Measurements from ENCODE around the gene CYP27C1. TPM values are rescaled to one million over a fixed set of nuclear protein-coding genes. Genes with fewer than 3 reads are reported as not detected.

CYP27C1 gene
- total and polyA plus RNA-seq, 12 donors, result 0.07 to 0.20 (median 0.13) TPM; not detected in 6

DNA sequence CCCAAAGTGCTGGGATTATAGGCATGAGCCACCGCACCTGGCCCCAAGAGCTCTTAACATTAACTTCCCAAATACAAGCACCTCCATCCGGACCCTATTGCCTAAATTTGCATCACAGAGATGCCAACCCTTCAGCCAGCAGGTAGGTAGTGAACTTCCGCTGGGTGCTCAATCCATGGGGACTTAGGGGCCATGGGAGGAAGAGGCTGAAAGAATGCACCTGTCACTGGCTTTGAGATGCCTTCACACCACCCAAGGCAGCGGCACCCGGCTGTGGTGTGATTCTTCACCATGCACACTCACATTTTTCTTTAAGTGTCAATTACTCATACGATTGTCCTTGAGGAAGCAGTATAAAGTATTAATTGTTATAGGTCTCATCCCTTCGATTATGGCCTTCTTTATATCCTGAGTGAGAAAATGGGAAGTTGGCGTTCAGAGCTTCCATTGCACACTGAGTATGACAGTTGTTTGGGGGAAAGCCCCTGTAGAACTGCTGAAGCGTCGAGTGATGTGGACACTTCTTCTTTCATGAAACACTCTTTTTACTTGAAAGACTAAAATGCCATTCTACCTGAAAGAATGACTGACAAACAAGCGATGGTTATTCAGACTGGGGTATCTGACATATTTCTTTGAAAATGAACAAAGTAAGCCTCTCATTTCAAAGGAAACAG lies 61.3 kb downstream of the CYP27C1 start:
- Histone ChIP-seq H3K9me3 (peaks cover 0 to 4% (median 0%) of the 10 kb centered on the region in 11 donors), H3K36me3 (no peaks in the 10 kb centered on the region), H3K27me3 (peaks cover 0 to 10% (median 0%) of the 10 kb centered on the region in 7 donors), H3K4me1 (peaks cover 0 to 24% (median 0%) of the 10 kb centered on the region in 9 donors), H3K27ac (no peak overlapping the region), H3K4me3 (no peak overlapping the region)
- no peak for ATAC-seq
- WGBS, 2 donors, result 87 to 88% methylated on average over 11 of the region's 11 CpGs
- TF ChIP-seq, protein P1, sequence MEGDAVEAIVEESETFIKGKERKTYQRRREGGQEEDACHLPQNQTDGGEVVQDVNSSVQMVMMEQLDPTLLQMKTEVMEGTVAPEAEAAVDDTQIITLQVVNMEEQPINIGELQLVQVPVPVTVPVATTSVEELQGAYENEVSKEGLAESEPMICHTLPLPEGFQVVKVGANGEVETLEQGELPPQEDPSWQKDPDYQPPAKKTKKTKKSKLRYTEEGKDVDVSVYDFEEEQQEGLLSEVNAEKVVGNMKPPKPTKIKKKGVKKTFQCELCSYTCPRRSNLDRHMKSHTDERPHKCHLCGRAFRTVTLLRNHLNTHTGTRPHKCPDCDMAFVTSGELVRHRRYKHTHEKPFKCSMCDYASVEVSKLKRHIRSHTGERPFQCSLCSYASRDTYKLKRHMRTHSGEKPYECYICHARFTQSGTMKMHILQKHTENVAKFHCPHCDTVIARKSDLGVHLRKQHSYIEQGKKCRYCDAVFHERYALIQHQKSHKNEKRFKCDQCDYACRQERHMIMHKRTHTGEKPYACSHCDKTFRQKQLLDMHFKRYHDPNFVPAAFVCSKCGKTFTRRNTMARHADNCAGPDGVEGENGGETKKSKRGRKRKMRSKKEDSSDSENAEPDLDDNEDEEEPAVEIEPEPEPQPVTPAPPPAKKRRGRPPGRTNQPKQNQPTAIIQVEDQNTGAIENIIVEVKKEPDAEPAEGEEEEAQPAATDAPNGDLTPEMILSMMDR (IDR thresholded peaks at IDR 0.05), result no peak
- DNase-seq, result no peak
- intact Hi-C loops (cut with DNase I), result no loop called here

DNA sequence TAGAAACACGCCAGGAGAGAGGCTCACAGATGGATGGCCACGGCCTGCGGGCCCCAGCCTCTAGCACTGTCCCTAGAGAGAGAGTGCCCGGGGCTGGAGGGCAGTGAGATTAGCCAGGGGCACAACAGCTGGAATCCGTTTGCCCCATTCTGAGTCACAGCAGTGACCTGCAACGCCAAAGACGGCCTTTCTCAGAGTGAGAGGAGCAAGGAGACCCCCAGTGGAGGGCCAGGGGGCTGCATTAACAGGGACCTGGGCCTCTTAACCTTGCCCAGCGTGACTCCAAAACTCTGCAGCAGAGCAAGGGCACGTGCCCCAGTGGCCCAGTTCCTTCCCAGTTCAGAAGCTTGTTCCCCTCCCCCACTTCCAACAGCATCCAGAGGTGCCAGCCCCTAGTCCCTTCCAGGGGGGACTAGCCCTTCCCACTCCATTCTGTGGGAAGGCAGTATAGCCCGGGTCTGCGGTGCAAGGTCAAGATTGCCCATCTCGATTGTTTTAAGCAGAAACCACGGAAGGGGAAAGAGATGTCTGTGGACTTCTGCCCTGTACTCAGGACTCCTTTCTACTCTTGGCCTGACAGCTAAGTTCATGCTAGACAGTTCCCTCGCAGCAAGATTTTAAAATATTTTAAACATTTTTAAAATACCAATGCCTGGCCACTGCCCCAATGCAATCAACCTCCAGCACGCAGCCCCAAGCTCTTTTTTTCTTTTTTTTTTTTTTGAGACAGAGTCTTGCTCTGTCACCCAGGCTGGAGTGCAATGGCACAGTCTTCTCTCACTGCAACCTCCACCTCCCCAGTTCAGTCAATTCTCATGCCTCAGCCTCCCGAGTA lies 62.2 kb downstream of the CYP27C1 start:
- Histone ChIP-seq H3K9me3 (peaks cover 0 to 4% (median 0%) of the 10 kb centered on the region in 11 donors), H3K4me1 (peaks cover 0 to 24% (median 0%) of the 10 kb centered on the region in 9 donors), H3K36me3 (no peaks in the 10 kb centered on the region), H3K27me3 (peaks cover 0 to 10% (median 2%) of the 10 kb centered on the region in 7 donors), H3K27ac (no peak overlapping the region), H3K4me3 (no peak overlapping the region)
- TF ChIP-seq, protein P1 (IDR thresholded peaks at IDR 0.05), result no peak
- ATAC-seq (no peak), DNase-seq (no peak)
- WGBS, 2 donors, result 61 to 66% methylated on average over 16 of the region's 16 CpGs
- intact Hi-C loops (cut with DNase I), result no loop called here

DNA sequence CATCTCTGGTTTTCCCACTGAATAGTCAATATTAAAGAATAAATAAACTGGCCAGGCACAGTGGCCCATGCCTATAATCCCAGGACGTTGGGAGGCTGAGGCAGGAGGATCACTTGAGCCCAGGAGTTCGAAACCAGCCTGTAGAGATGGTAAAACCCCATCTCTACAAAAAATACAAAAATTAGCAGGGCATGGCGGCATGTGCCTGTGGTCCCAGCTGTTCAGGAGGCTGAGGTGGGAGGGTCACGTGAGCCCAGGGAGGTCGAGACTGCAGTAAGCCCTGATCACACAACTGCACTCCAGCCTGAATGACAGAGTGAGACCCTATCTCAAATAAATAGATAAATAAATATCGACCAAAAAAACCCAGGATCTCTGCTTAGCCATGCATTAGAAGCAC lies 63.0 kb downstream of the CYP27C1 start:
- no peak for ATAC-seq
- 91 to 92% methylated on average over 6 of the region's 6 CpGs for WGBS, 2 donors
- TF ChIP-seq, protein P1 (IDR thresholded peaks at IDR 0.05), result no peak
- Histone ChIP-seq H3K36me3 (no peaks in the 10 kb centered on the region), H3K4me3 (no peak overlapping the region), H3K9me3 (peaks cover 0 to 4% (median 0%) of the 10 kb centered on the region in 11 donors), H3K4me1 (peaks cover 0 to 24% (median 0%) of the 10 kb centered on the region in 9 donors), H3K27ac (no peak overlapping the region), H3K27me3 (peaks cover 0 to 10% (median 0%) of the 10 kb centered on the region in 7 donors)
- intact Hi-C loops (cut with DNase I), result no loop called here
- no peak for DNase-seq

DNA sequence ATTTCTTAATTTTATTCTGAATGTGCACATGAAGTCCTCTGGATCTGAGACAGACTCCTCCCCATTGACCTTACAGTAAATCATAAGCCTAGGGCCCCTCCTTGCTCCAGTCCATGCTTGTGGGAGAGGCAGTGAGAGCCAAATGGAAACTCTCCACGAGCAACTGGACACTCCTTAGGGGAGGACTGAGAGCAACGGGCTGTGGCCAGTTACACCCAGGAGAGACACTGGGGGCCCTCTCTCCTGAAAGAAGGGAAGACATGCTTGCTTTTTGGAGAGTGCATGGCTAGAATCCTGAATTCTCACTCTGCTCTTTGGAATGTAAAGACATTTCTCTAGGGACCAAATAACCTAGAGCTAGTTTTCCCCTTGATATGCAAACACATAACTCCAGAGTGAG lies 64.2 kb downstream of the CYP27C1 start:
- H3K4me1 ChIP-seq, result peaks cover 0 to 24% (median 0%) of the 10 kb centered on the region in 9 donors
- no peak overlapping the region for H3K4me3 ChIP-seq
- no peak overlapping the region for H3K27ac ChIP-seq
- DNase-seq, result no peak
- peaks cover 0 to 10% (median 0%) of the 10 kb centered on the region in 7 donors for H3K27me3 ChIP-seq
- ATAC-seq, result peak; percentile 67 to 88 (median 82)
- H3K9me3 ChIP-seq, result peaks cover 0 to 10% (median 2%) of the 10 kb centered on the region in 11 donors
- intact Hi-C loops (cut with DNase I), result no loop called here
- TF ChIP-seq, protein P1 (IDR thresholded peaks at IDR 0.05), result no peak
- H3K36me3 ChIP-seq, result no peaks in the 10 kb centered on the region
- 39 to 45% methylated on average over 2 of the region's 2 CpGs for WGBS, 2 donors

Measured in heart right ventricle (tissue), 16 donors.